PC-9 (cell line): Measurements from ENCODE around the gene CD99. TPM values are rescaled to one million over a fixed set of nuclear protein-coding genes. Genes with fewer than 3 reads are reported as not detected.

Experiments
- BruUV-seq: library from RNA; stranded (reverse); fragments of 400-500 nt; replicated peaks from 2 replicates; lab custom pipeline; 2021; lab: Mats Ljungman, UMichigan
- CTCF ChIA-PET: fragments of 300-600 bp; sonication (Branson Sonifier 250); formaldehyde crosslinking; loops from one replicate; lab custom pipeline; 2022; ENCODE audit warnings: antibody characterized with exemption; lab: Charles Lee
- POLR2A ChIA-PET: fragments of 300-600 bp; sonication (Branson Sonifier 250); formaldehyde crosslinking; loops from one replicate; lab custom pipeline; 2022; ENCODE audit warnings: antibody characterized with exemption; ENCODE audit not compliant: unreplicated experiment; lab: Charles Lee
- DNase-seq, 2 experiments: peaks; one replicate each; pipeline versions ENCODE4 v3.0.0 to v3.0.0-alpha.2; 2015 to 2022; ENCODE audit warnings: mixed read lengths in 1 of 2
- H2AFZ ChIP-seq: fragments of 200-600 bp; sonication (generic); 2 replicates; pipeline ENCODE4 v1.8.1; 2017; ENCODE audit warnings: antibody characterized with exemption
- H3F3A ChIP-seq: fragments of 200-600 bp; sonication (generic); 2 replicates; pipeline ENCODE4 v1.8.1; 2017; ENCODE audit warnings: antibody characterized with exemption, mild to moderate bottlenecking, low read depth; ENCODE audit not compliant: insufficient read depth
- H3K27ac ChIP-seq: fragments of 200-600 bp; sonication (generic); 2 replicates; pipeline ENCODE4 v1.6.1; 2016; ENCODE audit warnings: mixed run types
- H3K27me3 ChIP-seq: fragments of 200-600 bp; sonication (generic); 2 replicates; pipeline ENCODE4 v1.6.1; 2016; ENCODE audit warnings: low read depth, mixed run types; ENCODE audit not compliant: insufficient read depth
- H3K36me3 ChIP-seq: fragments of 200-600 bp; sonication (generic); 2 replicates; pipeline ENCODE4 v1.6.1; 2016; ENCODE audit warnings: low read depth, mixed run types
- H3K4me1 ChIP-seq: fragments of 200-600 bp; sonication (generic); replicated peaks from 2 replicates; pipeline ENCODE4 v1.6.1; 2016; ENCODE audit warnings: mixed run types; ENCODE audit not compliant: insufficient read depth
- H3K4me2 ChIP-seq: fragments of 200-600 bp; sonication (generic); 2 replicates; pipeline ENCODE4 v1.6.1; 2017; ENCODE audit warnings: mixed run types
- H3K4me3 ChIP-seq: fragments of 200-600 bp; sonication (generic); 2 replicates; pipeline ENCODE4 v1.6.1; 2016; ENCODE audit warnings: mixed run types
- H3K79me2 ChIP-seq: fragments of 200-600 bp; sonication (generic); 2 replicates; pipeline ENCODE4 v1.6.1; 2017; ENCODE audit warnings: low read depth, mixed run types
- H3K9me2 ChIP-seq: fragments of 200-600 bp; sonication (generic); 2 replicates; pipeline ENCODE4 v1.8.1; 2017; ENCODE audit warnings: mild to moderate bottlenecking; ENCODE audit not compliant: insufficient read depth
- H3K9me3 ChIP-seq: fragments of 200-600 bp; sonication (generic); 2 replicates; pipeline ENCODE4 v1.8.1; 2016; ENCODE audit warnings: low read depth; ENCODE audit not compliant: insufficient read depth
- H4K20me1 ChIP-seq: fragments of 200-600 bp; sonication (generic); 2 replicates; pipeline ENCODE4 v1.8.1; 2017; ENCODE audit not compliant: insufficient read depth
- CTCF ChIP-seq: fragments of 200-600 bp; sonication (generic); conservative IDR thresholded peaks from 2 replicates; pipeline ENCODE4 v1.6.1; 2017; ENCODE audit warnings: mixed run types, antibody characterized with exemption, mild to moderate bottlenecking, moderate library complexity
- EZH2 ChIP-seq: fragments of 200-600 bp; sonication (generic); IDR thresholded peaks from 2 replicates; pipeline ENCODE4 v1.8.0; 2017; ENCODE audit warnings: antibody characterized with exemption, low read depth
- intact Hi-C: fragments of 100-400 bp; cut with micrococcal nuclease; formaldehyde crosslinking; loops from one replicate; pipeline ENCODE4 v1.10.0; 2022; ENCODE audit not compliant: unreplicated experiment
- total RNA-seq: library from RNA; stranded (reverse); gene quantifications from 2 replicates; pipeline ENCODE4 v1.2.3, GENCODE V29; 2021

Gene CD99
- total RNA-seq, 1 experiment from 2014 or later: 159 TPM

- Histone ChIP-seq H3K9me2 (no peaks in the 10 kb centered on the region), H3F3A (no peaks in the 10 kb centered on the region), H3K4me1 (no peaks in the 10 kb centered on the region), H3K27me3 (no peaks in the 10 kb centered on the region), H3K27ac (no peak overlapping the region), H3K9me3 (no peaks in the 10 kb centered on the region), H3K79me2 (no peaks in the 10 kb centered on the region), H3K4me3 (no peak overlapping the region), H3K36me3 (no peaks in the 10 kb centered on the region), H2AFZ (no peak overlapping the region), H4K20me1 (no peaks in the 10 kb centered on the region), H3K4me2 (no peak overlapping the region)
- intact Hi-C loops: no loop called here
- POLR2A ChIA-PET: no interaction called here
- TF ChIP-seq CTCF: no peak
- TF ChIP-seq EZH2: no peak
- CTCF ChIA-PET: no interaction called here
- BruUV-seq: no TSS peak
- no peak for DNase-seq
Observed at GRCh38 chrX:2782171-2782570, 91.1 kb downstream of the CD99 start.

- Histone ChIP-seq H3K27me3 (no peaks in the 10 kb centered on the region), H3K9me3 (no peaks in the 10 kb centered on the region), H3K79me2 (no peaks in the 10 kb centered on the region), H3K4me1 (no peaks in the 10 kb centered on the region), H3F3A (no peaks in the 10 kb centered on the region), H3K27ac (no peak overlapping the region), H3K9me2 (no peaks in the 10 kb centered on the region), H3K4me3 (no peak overlapping the region), H3K4me2 (no peak overlapping the region), H4K20me1 (no peaks in the 10 kb centered on the region), H3K36me3 (no peaks in the 10 kb centered on the region), H2AFZ (no peak overlapping the region)
- POLR2A ChIA-PET: no interaction called here
- no TSS peak for BruUV-seq
- TF ChIP-seq CTCF: no peak
- no peak for TF ChIP-seq EZH2
- no peak for DNase-seq
- CTCF ChIA-PET: no interaction called here
- intact Hi-C loops: no loop called here
Observed at GRCh38 chrX:2782778-2783177, 91.7 kb downstream of the CD99 start.

GRCh38 chrX:2784026-2784425 is 92.9 kb downstream of the CD99 start:
- Histone ChIP-seq H2AFZ (no peak overlapping the region), H3K4me3 (no peak overlapping the region), H3K9me2 (no peaks in the 10 kb centered on the region), H3K79me2 (no peaks in the 10 kb centered on the region), H3F3A (no peaks in the 10 kb centered on the region), H3K9me3 (no peaks in the 10 kb centered on the region), H3K4me2 (no peak overlapping the region), H3K4me1 (no peaks in the 10 kb centered on the region), H3K36me3 (no peaks in the 10 kb centered on the region), H3K27ac (no peak overlapping the region), H4K20me1 (no peaks in the 10 kb centered on the region), H3K27me3 (no peaks in the 10 kb centered on the region)
- POLR2A ChIA-PET: no interaction called here
- CTCF ChIA-PET: no interaction called here
- no TSS peak for BruUV-seq
- intact Hi-C loops: no loop called here
- no peak for DNase-seq
- no peak for TF ChIP-seq CTCF
- TF ChIP-seq EZH2: no peak
